NCI-H345 (cell line): ENCODE measurements around the gene RASSF5.

Source experiments
- DNase-seq: peaks from one replicate; lab custom pipeline; 2025; lab: John Stamatoyannopoulos, UW

Gene RASSF5

GRCh38 chr1:206547104-206547503, 39.8 kb downstream of the RASSF5 start:
- peak; percentile 36 for DNase-seq

DNA sequence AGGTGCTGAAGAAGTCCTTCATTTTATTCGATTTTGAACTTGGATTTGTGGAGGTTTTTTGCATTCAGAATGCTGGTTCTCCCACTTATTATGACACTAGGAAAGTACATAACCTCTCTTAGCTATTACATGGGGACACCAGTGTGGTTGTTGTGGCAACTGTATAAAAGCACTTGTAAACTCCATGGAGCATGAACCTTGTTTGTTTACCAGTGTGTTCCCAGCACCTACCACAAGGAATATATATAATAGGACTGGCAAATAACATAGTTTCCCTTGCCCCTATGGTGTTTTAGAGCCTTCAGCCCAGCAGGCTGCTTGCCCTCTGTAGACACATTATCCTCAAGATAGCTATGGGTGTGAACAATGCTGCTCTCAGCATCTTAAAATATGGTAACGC, 43.1 kb downstream of the RASSF5 start:
- DNase-seq = peak; percentile 93

- no peak for DNase-seq
Measured at GRCh38 chr1:206551296-206551985, 44.1 kb downstream of the RASSF5 start.

DNA sequence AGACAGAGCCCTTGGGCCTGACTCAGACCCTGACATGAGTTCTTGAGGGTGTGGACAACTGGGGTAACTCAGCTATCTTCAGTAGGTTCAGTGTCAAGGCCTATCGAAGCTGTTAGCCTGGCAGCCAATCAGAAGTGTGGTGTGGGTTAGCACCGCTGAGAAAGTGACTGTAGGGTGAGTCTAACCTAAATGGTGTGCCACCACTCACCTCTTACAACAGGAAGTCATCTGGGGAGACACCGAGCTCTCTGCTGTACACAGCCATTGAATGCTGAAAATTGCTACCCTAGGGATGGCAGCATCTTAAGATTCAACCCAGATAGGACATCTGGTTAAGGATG, 44.6 kb downstream of the RASSF5 start:
- DNase-seq = no peak

DNA sequence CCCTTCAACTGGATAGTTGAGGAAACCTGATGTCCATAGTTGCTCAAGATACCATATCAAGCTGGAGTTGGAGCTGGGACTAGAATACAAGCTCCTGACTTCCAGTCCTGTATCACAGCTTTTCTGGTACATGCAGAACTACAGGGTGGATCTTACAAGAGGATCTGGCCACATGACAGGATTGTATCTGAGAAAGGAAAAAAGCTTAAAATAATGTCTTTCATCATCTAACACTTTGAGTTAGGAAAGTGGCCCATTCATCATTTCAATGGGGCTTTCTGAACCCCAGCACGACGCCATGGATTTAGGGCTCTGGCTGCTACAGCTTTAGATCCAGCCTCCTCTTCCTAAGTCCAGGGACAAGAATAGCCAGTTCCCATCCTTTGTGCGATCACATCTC, 46.9 kb downstream of the RASSF5 start:
- DNase-seq = no peak

- no peak for DNase-seq
Measured at GRCh38 chr1:206554701-206555472, 47.6 kb downstream of the RASSF5 start.

- DNase-seq = no peak
Measured at GRCh38 chr1:206555473-206555935, 48.2 kb downstream of the RASSF5 start.

DNA sequence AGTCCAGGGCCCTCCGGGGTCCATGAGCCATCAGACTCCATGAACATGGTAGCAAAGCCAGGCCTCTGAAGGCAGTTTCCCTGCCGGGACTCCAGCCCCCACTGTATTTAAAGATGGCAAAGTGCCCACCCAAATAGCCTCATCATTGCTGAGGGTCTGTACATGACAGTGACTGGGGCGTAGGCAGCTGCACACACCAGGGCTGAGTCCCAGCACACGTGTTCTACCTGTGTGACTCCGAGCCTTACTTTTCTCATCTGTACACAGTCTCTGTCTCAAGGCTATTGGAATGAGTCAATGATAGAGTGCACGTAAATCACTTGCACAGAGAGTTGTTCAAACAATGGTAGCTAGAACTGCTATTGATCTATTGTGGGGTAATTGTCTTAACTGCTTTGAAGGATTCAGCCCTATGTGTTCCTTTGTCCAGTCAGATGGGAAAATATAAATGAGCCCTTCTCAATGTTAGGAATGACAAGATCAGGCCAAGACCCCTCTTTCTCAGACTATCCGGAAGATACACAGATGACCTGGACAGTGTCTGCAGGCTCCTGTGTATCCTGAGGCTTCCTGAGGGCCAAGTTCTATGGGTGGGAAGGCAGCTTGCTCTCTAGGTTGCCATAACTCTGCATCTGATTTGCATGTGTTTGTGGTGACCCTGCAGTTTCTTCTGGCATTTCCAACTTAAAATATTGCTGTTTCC, 48.9 kb downstream of the RASSF5 start:
- peak; percentile 12 for DNase-seq

GRCh38 chr1:206556750-206557635, 49.7 kb downstream of the RASSF5 start:
- DNase-seq = peak; percentile 55

DNA sequence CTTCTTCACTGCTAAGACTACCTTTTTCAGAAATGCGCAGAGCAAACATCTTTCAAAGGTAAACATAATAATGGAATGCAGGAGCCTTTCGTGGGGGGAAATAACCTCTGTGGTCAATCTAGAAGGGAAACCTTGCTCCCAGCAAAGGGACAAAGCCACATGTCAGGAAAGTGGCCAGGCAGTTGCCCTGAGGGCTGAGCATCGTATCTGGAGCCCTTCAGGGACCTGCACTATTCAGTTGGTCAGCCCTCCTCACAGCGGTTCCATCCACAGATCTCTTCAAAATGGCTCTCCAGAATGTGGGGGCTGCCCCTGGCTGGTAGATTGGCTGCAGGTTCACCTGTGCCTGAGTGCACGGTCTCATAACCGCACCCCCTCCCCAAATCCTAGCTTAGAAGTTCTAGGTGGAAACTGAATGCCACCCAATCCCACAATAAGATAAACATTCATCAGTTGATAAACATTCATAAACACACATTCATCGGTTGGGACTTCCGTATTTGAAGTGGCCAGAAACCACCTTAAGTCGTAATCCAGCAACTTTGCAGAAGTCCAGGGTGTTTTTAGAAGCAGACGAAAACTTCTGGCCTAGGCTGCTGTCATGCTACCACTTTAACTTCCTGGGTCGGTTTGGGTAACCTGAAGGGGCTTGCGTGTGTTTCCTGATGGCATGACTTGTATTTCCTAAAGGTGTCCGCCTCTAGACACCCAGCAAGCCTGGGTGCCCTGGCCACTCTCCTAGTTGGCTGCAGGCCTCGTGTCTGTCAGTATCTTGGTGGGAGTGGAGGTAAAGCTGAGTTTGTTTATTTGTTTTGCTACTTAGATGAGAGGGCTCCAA, 50.5 kb downstream of the RASSF5 start:
- no peak for DNase-seq

DNA sequence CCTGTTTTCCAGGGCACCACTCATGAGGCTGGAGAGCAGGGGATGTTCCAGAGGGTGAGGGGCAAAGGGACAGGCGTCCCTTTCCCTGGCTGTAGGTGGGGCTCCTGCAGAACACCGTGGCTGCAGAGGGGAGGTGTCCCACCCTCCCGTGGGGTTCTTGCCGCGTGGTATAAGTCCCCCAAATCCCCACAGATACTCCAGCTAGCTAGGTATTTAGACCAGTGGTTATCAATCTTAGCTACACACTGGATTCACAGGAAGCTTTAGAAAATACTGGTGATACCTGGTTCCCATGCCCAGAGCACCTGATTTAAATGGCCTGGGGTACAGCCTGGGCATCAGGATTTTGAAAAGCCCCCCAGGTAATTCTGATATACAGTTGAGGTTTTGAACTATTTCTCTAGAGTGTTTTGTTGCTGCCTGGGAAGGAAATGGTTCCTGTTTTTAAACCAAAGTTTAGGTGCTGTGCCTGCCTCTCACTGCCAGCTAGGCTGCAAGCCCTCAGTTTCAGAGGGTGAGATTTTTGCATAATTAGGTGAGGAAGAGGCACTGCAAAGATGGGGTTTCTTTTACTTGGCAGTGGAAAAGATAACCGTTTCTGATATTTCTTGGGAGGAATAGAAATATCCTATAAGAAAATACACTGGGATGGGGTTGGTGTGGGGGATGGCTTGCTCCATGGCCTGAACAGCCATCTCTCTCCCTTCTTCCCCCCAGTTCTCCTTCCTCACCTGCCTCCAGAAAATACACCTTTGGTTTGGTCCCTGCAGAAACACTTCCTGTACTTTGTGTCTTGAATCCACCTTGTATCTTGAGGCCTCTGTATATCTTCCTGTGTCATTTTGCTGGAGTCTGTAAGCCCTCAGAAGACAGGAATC, 51.7 kb downstream of the RASSF5 start:
- DNase-seq = no peak

GRCh38 chr1:206559672-206559995, 52.3 kb downstream of the RASSF5 start:
- no peak for DNase-seq

DNA sequence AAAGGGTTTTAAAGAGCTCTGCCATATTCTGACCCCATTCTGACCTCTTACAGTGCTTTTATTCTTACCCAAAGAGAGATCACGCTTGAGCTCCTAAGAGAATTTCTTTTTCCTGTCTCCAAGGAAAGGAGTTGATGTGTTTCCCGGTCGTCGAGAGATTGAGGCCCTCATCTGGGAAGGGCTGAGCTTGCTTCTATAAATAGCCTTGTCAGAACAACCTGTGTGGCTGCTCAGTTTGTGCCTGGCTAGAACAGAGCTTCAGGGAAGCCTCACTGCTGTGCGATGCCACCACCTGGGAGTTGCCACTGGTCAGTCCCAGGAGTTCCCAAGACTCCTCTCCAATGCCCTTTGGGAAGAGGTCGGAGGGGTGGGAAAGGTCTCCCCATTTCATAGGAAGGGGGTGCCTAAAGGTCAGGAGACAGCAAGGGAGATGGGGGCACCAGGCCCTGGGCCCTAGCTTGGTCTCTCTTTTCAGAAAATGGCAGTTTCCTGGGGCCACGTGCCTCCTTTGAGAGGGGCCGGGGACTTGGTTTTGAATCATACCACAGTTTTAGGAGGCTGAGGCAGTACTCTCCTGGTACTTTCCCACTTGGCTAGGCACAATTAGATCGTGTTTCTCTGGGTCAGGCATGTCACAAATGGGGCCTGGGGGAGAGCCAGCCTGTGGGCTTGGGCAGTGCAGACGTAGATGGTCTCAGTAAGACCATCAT, 52.8 kb downstream of the RASSF5 start:
- no peak for DNase-seq

- no peak for DNase-seq
Measured at GRCh38 chr1:206563367-206564207, 56.3 kb downstream of the RASSF5 start.

- DNase-seq = no peak
Measured at GRCh38 chr1:206565995-206566394, 58.7 kb downstream of the RASSF5 start.

DNA sequence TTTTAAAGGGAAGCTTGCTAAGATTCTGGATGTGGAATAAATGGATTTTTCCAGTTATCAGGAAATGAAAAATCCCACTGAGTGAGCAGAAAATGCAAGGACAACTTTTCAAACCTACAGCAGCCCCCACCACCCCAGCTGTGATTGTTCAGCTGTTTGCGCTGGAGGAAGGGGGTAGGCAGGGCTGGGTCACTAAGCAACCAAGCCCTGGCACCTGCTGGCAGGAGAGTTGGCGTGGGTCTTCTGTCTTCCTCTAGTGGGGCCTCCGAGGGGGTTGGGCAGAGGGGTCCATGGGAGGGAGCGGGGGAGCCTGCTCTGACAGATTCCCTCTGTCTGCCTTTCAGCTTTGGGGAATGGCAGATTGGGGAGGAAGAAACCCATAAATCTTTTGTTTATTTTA, 59.7 kb downstream of the RASSF5 start:
- peak; percentile 44 for DNase-seq

DNA sequence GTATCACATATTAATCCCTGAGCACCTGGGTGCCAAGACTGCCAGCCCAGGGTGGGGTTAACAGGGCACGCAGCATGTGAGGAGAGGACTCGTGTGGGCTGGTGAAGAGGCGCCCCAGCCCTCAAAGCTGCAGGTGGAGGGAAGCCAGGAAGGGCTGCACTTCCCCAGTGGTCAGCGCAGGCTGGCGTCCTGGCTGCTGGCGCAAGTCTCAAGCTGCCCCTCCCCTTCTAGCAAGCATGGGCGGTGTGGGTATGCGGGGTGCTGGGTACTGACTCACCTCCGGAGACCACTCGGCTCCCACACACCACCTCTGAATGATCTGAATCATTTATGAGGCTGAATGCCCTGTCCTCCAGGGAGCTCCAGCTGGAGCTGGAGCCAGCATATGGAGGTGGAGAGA, 60.9 kb downstream of the RASSF5 start:
- no peak for DNase-seq

- no peak for DNase-seq
Measured at GRCh38 chr1:206568779-206569352, 61.5 kb downstream of the RASSF5 start.
